ENCODE data around the gene CMBL. TPM values are rescaled to one million over a fixed set of nuclear protein-coding genes. Genes with fewer than 3 reads are reported as not detected.

The CMBL gene
- total RNA-seq, 2 donors from 2014 or later = 11.2 to 20.3 TPM

GRCh38 chr5:10261065-10261464 is 46.6 kb downstream of the CMBL start:
- Histone ChIP-seq H3K4me3 (no peak overlapping the region), H3K36me3 (peaks cover 13 to 20% of the 10 kb centered on the region in 2 donors), H3K27ac (no peak overlapping the region), H3K4me1 (replicated peaks) (no peaks in the 10 kb centered on the region), H3K9me3 (no peaks in the 10 kb centered on the region), H3K27me3 (replicated peaks; ENCODE audit: insufficient read depth) (no peaks in the 10 kb centered on the region)
- WGBS = 85% methylated on average over 9 of the region's 9 CpGs
- DNase-seq (ENCODE audit: low spot score) = no peak
- intact Hi-C loops (cut with DNase I) = no loop called here
- TF ChIP-seq, protein P1, sequence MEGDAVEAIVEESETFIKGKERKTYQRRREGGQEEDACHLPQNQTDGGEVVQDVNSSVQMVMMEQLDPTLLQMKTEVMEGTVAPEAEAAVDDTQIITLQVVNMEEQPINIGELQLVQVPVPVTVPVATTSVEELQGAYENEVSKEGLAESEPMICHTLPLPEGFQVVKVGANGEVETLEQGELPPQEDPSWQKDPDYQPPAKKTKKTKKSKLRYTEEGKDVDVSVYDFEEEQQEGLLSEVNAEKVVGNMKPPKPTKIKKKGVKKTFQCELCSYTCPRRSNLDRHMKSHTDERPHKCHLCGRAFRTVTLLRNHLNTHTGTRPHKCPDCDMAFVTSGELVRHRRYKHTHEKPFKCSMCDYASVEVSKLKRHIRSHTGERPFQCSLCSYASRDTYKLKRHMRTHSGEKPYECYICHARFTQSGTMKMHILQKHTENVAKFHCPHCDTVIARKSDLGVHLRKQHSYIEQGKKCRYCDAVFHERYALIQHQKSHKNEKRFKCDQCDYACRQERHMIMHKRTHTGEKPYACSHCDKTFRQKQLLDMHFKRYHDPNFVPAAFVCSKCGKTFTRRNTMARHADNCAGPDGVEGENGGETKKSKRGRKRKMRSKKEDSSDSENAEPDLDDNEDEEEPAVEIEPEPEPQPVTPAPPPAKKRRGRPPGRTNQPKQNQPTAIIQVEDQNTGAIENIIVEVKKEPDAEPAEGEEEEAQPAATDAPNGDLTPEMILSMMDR (IDR thresholded peaks at IDR 0.05) = no peak
- TF ChIP-seq POLR2AphosphoS5 (IDR thresholded peaks at IDR 0.05) (no peak), POLR2A (IDR thresholded peaks at IDR 0.05) (no peak)

DNA sequence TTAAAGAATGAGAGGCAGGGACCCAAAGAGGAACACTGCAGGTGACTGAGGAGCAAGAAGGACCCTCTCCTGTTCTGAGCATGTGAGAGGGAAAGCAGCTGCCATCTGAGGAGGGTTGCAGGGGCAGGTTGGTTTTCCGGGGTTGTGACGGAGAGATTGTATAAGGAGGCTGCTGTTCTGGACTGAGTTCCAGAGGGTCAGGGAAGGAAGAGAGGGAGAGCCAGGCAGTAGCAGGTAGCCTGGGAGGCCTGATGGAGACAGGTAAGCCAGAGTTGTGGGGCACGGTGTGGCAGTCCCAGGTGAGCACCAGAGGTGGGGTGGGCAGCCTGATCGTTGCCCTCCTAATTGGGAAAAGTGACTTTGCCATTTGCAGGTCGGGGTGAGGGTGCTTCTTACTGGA is 47.8 kb downstream of the CMBL start:
- Histone ChIP-seq H3K27ac (no peak overlapping the region), H3K9me3 (no peaks in the 10 kb centered on the region), H3K4me3 (no peak overlapping the region), H3K36me3 (peaks cover 13 to 20% of the 10 kb centered on the region in 2 donors), H3K4me1 (replicated peaks) (no peaks in the 10 kb centered on the region), H3K27me3 (replicated peaks; ENCODE audit: insufficient read depth) (no peaks in the 10 kb centered on the region)
- no peak for DNase-seq (ENCODE audit: low spot score)
- TF ChIP-seq POLR2A (IDR thresholded peaks at IDR 0.05) (no peak), POLR2AphosphoS5 (IDR thresholded peaks at IDR 0.05) (no peak)
- TF ChIP-seq, protein P1 (IDR thresholded peaks at IDR 0.05) = no peak
- 71% methylated on average over 5 of the region's 5 CpGs for WGBS
- intact Hi-C loops (cut with DNase I) = loop anchor here (10.0 kb wide), 1 partner anchor 715 kb away; the partner anchor contains the start of gene SEMA5A

DNA sequence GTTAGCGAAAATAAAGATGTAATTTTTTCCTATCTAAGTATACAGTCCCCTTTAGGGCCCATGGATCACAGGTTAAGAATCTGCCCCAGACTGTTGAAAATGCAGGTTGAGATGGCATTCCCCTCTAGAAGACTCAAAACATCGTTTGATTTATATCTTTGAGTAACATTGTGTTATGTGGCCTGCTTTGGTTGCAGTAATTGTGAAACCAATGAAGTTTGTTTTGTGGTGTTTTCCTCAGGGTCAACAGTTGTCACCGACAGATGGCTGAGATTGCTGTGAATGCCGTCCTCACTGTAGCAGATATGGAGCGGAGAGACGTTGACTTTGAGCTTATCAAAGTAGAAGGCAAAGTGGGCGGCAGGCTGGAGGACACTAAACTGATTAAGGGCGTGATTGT is 49.8 kb downstream of the CMBL start:
- H3K36me3 ChIP-seq = peaks cover 13 to 15% of the 10 kb centered on the region in 2 donors

DNA sequence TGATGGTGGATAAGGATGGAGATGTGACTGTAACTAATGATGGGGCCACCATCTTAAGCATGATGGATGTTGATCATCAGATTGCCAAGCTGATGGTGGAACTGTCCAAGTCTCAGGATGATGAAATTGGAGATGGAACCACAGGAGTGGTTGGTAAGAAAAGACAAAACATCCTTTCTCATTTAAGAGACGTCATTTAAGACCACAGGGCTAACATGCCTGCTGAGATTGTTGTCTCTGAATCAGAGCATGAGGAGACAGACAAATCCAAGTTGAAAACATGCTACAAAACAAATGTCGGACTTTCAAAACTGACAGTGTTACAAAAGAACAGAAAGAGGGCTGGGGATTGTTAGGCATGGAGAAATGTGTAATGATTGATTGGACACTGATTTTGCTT is 53.0 kb downstream of the CMBL start:
- TF ChIP-seq, protein P1 (IDR thresholded peaks at IDR 0.05) = no peak
- TF ChIP-seq POLR2A (IDR thresholded peaks at IDR 0.05) (no peak), POLR2AphosphoS5 (IDR thresholded peaks at IDR 0.05) (no peak)
- Histone ChIP-seq H3K36me3 (peaks cover 7 to 13% of the 10 kb centered on the region in 2 donors), H3K4me3 (no peak overlapping the region), H3K9me3 (no peaks in the 10 kb centered on the region), H3K4me1 (replicated peaks) (peaks cover 8% of the 10 kb centered on the region), H3K27ac (no peak overlapping the region), H3K27me3 (replicated peaks; ENCODE audit: insufficient read depth) (no peaks in the 10 kb centered on the region)
- intact Hi-C loops (cut with DNase I) = loop anchor here (10.0 kb wide), 1 partner anchor 710 kb away; the partner anchor contains the start of gene SEMA5A
- no peak for DNase-seq (ENCODE audit: low spot score)
- 18% methylated on average over 2 of the region's 2 CpGs for WGBS

More for the DNA sequence above, 49.8 kb downstream of the CMBL start:
- H3K9me3 ChIP-seq = no peaks in the 10 kb centered on the region
- no peaks in the 10 kb centered on the region for H3K4me1 ChIP-seq (replicated peaks)
- H3K4me3 ChIP-seq = no peak overlapping the region
- H3K27me3 ChIP-seq (replicated peaks; ENCODE audit: insufficient read depth) = no peaks in the 10 kb centered on the region
- DNase-seq (ENCODE audit: low spot score) = no peak
- 82% methylated on average over 8 of the region's 8 CpGs for WGBS
- no peak overlapping the region for H3K27ac ChIP-seq
- intact Hi-C loops (cut with DNase I) = loop anchor here (10.0 kb wide), 1 partner anchor 713 kb away; the partner anchor contains the start of gene SEMA5A
- TF ChIP-seq POLR2A (IDR thresholded peaks at IDR 0.05) (no peak), POLR2AphosphoS5 (IDR thresholded peaks at IDR 0.05) (no peak)
- TF ChIP-seq, protein P1 (IDR thresholded peaks at IDR 0.05) = no peak

DNA sequence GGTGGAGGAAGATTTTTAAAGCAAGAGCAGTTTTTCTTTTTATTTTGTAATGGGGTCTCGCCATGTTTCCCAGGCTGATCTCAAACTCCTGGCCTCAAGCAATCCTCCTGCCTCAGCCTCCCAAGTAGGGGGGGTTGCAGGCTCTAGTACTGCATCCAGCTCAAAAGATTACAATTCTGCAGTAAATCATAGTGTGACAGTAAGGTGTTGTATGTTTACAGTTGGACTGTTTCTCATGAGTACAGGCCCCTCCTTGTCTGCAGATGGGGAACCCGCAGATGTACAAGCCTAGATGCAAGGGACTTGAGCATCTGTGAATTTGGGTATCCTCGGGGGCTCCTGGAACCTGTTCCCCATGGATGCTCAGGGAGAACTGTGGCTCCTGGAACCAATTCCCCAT is 54.3 kb downstream of the CMBL start:
- H3K4me3 ChIP-seq = no peak overlapping the region
- TF ChIP-seq POLR2AphosphoS5 (IDR thresholded peaks at IDR 0.05) = no peak
- TF ChIP-seq, protein P1 (IDR thresholded peaks at IDR 0.05) = no peak
- no peak for TF ChIP-seq POLR2A (IDR thresholded peaks at IDR 0.05)

More for the DNA sequence above, 54.3 kb downstream of the CMBL start:
- H3K27me3 ChIP-seq (replicated peaks; ENCODE audit: insufficient read depth) = no peaks in the 10 kb centered on the region
- peaks cover 8% of the 10 kb centered on the region for H3K4me1 ChIP-seq (replicated peaks)
- no peak for DNase-seq (ENCODE audit: low spot score)
- intact Hi-C loops (cut with DNase I) = loop anchor here (10.0 kb wide), 1 partner anchor 709 kb away; the partner anchor contains the start of gene SEMA5A
- H3K36me3 ChIP-seq = peaks cover under 1 to 7% of the 10 kb centered on the region in 2 donors
- 90% methylated on average over 3 of the region's 3 CpGs for WGBS
- H3K9me3 ChIP-seq = no peaks in the 10 kb centered on the region
- H3K27ac ChIP-seq = no peak overlapping the region
